Neuronal stem cell (in vitro differentiated cells): ENCODE measurements around the gene CXCR3.
"Not testable (repeated sequence)": the region's sequence is repeated elsewhere in the genome, so short reads cannot be mapped to it uniquely, and the experiment has no call there.

ENCODE experiments used
- DNase-seq: peaks from one replicate; pipeline ENCODE4 v3.0.0-alpha.2; 2013; ENCODE audit warnings: low spot score
- H2AFZ ChIP-seq: one replicate; pipeline ENCODE4 v1.6.1; 2013; ENCODE audit warnings: mild to moderate bottlenecking, low read length, inconsistent platforms
- H2AK5ac ChIP-seq: 2 replicates; pipeline ENCODE4 v1.6.1; 2013; ENCODE audit warnings: low read depth, mild to moderate bottlenecking, inconsistent platforms, low read length, moderate library complexity, mixed read lengths
- H2BK120ac ChIP-seq: 2 replicates; pipeline ENCODE4 v1.6.1; 2013; ENCODE audit warnings: low read depth, mild to moderate bottlenecking, inconsistent platforms, low read length, moderate library complexity, mixed read lengths
- H2BK12ac ChIP-seq: one replicate; pipeline ENCODE4 v1.6.1; 2013; ENCODE audit warnings: low read length, inconsistent platforms
- H2BK15ac ChIP-seq: 2 replicates; pipeline ENCODE4 v1.6.1; 2013; ENCODE audit warnings: mild to moderate bottlenecking, low read length, inconsistent platforms, mixed read lengths
- H2BK5ac ChIP-seq: one replicate; pipeline ENCODE4 v1.6.1; 2013; ENCODE audit warnings: inconsistent platforms, mild to moderate bottlenecking, low read length, moderate library complexity
- H3K14ac ChIP-seq: one replicate; pipeline ENCODE4 v1.6.1; 2013; ENCODE audit warnings: low read length, inconsistent platforms
- H3K18ac ChIP-seq: 2 replicates; pipeline ENCODE4 v1.6.1; 2013; ENCODE audit warnings: low read length, inconsistent platforms
- H3K23ac ChIP-seq: 2 replicates; pipeline ENCODE4 v1.6.1; 2013; ENCODE audit warnings: low read depth, mild to moderate bottlenecking, mixed read lengths, low read length, inconsistent platforms; ENCODE audit not compliant: poor library complexity
- H3K27ac ChIP-seq: replicated peaks from 3 replicates; pipeline ENCODE4 v1.5.1; 2013; ENCODE audit warnings: low read length, inconsistent platforms
- H3K27me3 ChIP-seq, 3 experiments: 2 replicates each; pipeline ENCODE4 v1.6.1; 2013; ENCODE audit warnings: low read length in 3 of 3, mild to moderate bottlenecking in 2 of 3, inconsistent platforms in 1 of 3, low read depth in 1 of 3, mixed read lengths in 1 of 3, moderate library complexity in 1 of 3; ENCODE audit not compliant: control insufficient read depth in 3 of 3, insufficient read depth in 3 of 3
- H3K36me3 ChIP-seq, 2 donors: replicated peaks in 1 of 2; 2 replicates each; pipeline ENCODE4 v1.6.1; 2013; ENCODE audit warnings: low read length in 2 of 2; ENCODE audit not compliant: control insufficient read depth in 2 of 2, insufficient read depth in 2 of 2
- H3K4ac ChIP-seq: 2 replicates; pipeline ENCODE4 v1.6.1; 2013; ENCODE audit warnings: inconsistent platforms, mild to moderate bottlenecking, low read length, moderate library complexity
- H3K4me1 ChIP-seq, 2 donors: 1 replicate in 1 of 2; 2 replicates in 1 of 2; pipeline ENCODE4 v1.6.1; 2013; ENCODE audit warnings: low read length in 2 of 2, low read depth in 1 of 2; ENCODE audit not compliant: control insufficient read depth in 2 of 2, insufficient read depth in 1 of 2
- H3K4me2 ChIP-seq: one replicate; pipeline ENCODE4 v1.6.1; 2013; ENCODE audit warnings: mild to moderate bottlenecking, low read length, inconsistent platforms; ENCODE audit not compliant: insufficient read depth, poor library complexity, severe bottlenecking
- H3K4me3 ChIP-seq, 2 donors: 2 replicates each; pipeline ENCODE4 v1.5.1; 2013; ENCODE audit warnings: low read length in 2 of 2, mild to moderate bottlenecking in 2 of 2, inconsistent platforms in 1 of 2, moderate library complexity in 1 of 2
- H3K79me1 ChIP-seq: one replicate; pipeline ENCODE4 v1.6.1; 2013; ENCODE audit warnings: low read depth, mild to moderate bottlenecking, inconsistent platforms, low read length, moderate library complexity
- H3K9ac ChIP-seq: one replicate; pipeline ENCODE4 v1.6.1; 2013; ENCODE audit warnings: mild to moderate bottlenecking, low read depth, low read length, inconsistent platforms; ENCODE audit not compliant: poor library complexity
- H3K9me3 ChIP-seq, 2 donors: replicated peaks in 1 of 2; 2 replicates each; pipeline versions ENCODE3 to v1.6.1; 2013; ENCODE audit warnings: low read length in 2 of 2, mild to moderate bottlenecking in 2 of 2, inconsistent platforms in 1 of 2, low read depth in 1 of 2, mixed read lengths in 1 of 2, moderate library complexity in 1 of 2; ENCODE audit not compliant: control insufficient read depth in 2 of 2, insufficient read depth in 1 of 2
- H4K8ac ChIP-seq: one replicate; pipeline ENCODE4 v1.6.1; 2013; ENCODE audit warnings: low read depth, mild to moderate bottlenecking, inconsistent platforms, low read length, moderate library complexity
- H4K91ac ChIP-seq: one replicate; pipeline ENCODE4 v1.6.1; 2013; ENCODE audit warnings: low read length, low read depth, mild to moderate bottlenecking, inconsistent platforms; ENCODE audit not compliant: poor library complexity
- WGBS, 2 donors: extraction: QIAGEN DNeasy Blood & Tissue Kit; methylation state at CpG; one replicate each; pipeline ENCODE4 v1.1.7; 2013; ENCODE audit warnings: missing lambda C conversion rate in 2 of 2, mixed read lengths in 1 of 2; ENCODE audit not compliant: insufficient read length in 2 of 2, insufficient replicate concordance in 1 of 2; ENCODE audit errors: extremely low coverage in 2 of 2; 5-methylcytosine and 5-hydroxymethylcytosine counted together

CXCR3 gene

GRCh38 chrX:71573590-71573989 is 44.7 kb downstream of the CXCR3 start:
- Histone ChIP-seq H3K4ac (no peak overlapping the region), H3K36me3 (peaks cover 6 to 79% of the 10 kb centered on the region in 2 donors), H3K23ac (no peak overlapping the region), H3K18ac (no peak overlapping the region), H3K4me2 (no peak overlapping the region), H3K4me3 (no peak overlapping the region), H3K9ac (no peak overlapping the region), H2BK15ac (no peak overlapping the region), H2BK120ac (no peak overlapping the region), H3K14ac (no peak overlapping the region), H4K91ac (no peak overlapping the region), H3K79me1 (no peaks in the 10 kb centered on the region), H3K9me3 (no peaks in the 10 kb centered on the region), H2AK5ac (no peak overlapping the region), H3K27ac (no peak overlapping the region), H2BK12ac (no peak overlapping the region), H4K8ac (no peak overlapping the region), H3K4me1 (no peaks in the 10 kb centered on the region), H2BK5ac (no peak overlapping the region), H3K27me3 (no peaks in the 10 kb centered on the region), H2AFZ (no peak overlapping the region)
- DNase-seq = no peak
- WGBS, 2 donors = no CpG with 5 or more reads among the region's 2 CpGs

GRCh38 chrX:71571390-71571789 is 46.9 kb downstream of the CXCR3 start:
- H3K9ac ChIP-seq, H3K27ac ChIP-seq, H2AFZ ChIP-seq, H2BK120ac ChIP-seq, H3K79me1 ChIP-seq, H3K4me2 ChIP-seq, H2AK5ac ChIP-seq, H3K27me3 ChIP-seq, H3K18ac ChIP-seq, H3K4ac ChIP-seq, H3K23ac ChIP-seq, H3K9me3 ChIP-seq, H2BK15ac ChIP-seq, H4K91ac ChIP-seq, H2BK12ac ChIP-seq, DNase-seq, H3K4me1 ChIP-seq, H3K14ac ChIP-seq, H2BK5ac ChIP-seq, H3K4me3 ChIP-seq, H4K8ac ChIP-seq: not testable (repeated sequence)
- peaks cover 12 to 89% of the 10 kb centered on the region in 2 donors for H3K36me3 ChIP-seq
- WGBS, 2 donors = no CpG with 5 or more reads among the region's 8 CpGs
